AG04449 (cell line): ENCODE results near the gene NHS.

Source experiments
- CTCF ChIA-PET: fragments of 350-600 bp; formaldehyde crosslinking; extraction: SDS; loops from one replicate; lab custom pipeline; 2021; ENCODE audit warnings: antibody characterized with exemption; lab: Yijun Ruan, JAX
- POLR2A ChIA-PET: fragments of 400-600, 350-600 bp; formaldehyde crosslinking; extraction: SDS; loops from one replicate; lab custom pipeline; 2020; ENCODE audit warnings: antibody characterized with exemption, inconsistent platforms; lab: Yijun Ruan, JAX
- DNase-seq: peaks from one replicate; pipeline ENCODE4 v3.0.0-alpha.2; 2010; ENCODE audit warnings: low read depth, low spot score
- H3K4me3 ChIP-seq: 2 replicates; pipeline ENCODE4 v1.5.1; 2011; ENCODE audit warnings: low read depth, mild to moderate bottlenecking, control low read depth, low read length
- TF ChIP-seq, protein P1 (sequence below): IDR thresholded peaks from one replicate; pipeline ENCODE4 v1.5.1; 2011; ENCODE audit warnings: mild to moderate bottlenecking, moderate library complexity, low read length, control low read depth, inconsistent platforms; ENCODE audit not compliant: insufficient read depth; ENCODE audit errors: missing control alignments

Gene NHS

GRCh38 chrX:17368002-17368401 is 7.0 kb upstream of the NHS start:
- POLR2A ChIA-PET = no interaction called here
- H3K4me3 ChIP-seq = no peak overlapping the region
- DNase-seq = no peak
- TF ChIP-seq, protein P1, sequence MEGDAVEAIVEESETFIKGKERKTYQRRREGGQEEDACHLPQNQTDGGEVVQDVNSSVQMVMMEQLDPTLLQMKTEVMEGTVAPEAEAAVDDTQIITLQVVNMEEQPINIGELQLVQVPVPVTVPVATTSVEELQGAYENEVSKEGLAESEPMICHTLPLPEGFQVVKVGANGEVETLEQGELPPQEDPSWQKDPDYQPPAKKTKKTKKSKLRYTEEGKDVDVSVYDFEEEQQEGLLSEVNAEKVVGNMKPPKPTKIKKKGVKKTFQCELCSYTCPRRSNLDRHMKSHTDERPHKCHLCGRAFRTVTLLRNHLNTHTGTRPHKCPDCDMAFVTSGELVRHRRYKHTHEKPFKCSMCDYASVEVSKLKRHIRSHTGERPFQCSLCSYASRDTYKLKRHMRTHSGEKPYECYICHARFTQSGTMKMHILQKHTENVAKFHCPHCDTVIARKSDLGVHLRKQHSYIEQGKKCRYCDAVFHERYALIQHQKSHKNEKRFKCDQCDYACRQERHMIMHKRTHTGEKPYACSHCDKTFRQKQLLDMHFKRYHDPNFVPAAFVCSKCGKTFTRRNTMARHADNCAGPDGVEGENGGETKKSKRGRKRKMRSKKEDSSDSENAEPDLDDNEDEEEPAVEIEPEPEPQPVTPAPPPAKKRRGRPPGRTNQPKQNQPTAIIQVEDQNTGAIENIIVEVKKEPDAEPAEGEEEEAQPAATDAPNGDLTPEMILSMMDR = no peak
- CTCF ChIA-PET = no interaction called here

- H3K4me3 ChIP-seq = no peak overlapping the region
- TF ChIP-seq, protein P1 = no peak
- no peak for DNase-seq
- CTCF ChIA-PET = no interaction called here
- POLR2A ChIA-PET = no interaction called here
Measured at GRCh38 chrX:17369309-17369708, 5.7 kb upstream of the NHS start.

DNA sequence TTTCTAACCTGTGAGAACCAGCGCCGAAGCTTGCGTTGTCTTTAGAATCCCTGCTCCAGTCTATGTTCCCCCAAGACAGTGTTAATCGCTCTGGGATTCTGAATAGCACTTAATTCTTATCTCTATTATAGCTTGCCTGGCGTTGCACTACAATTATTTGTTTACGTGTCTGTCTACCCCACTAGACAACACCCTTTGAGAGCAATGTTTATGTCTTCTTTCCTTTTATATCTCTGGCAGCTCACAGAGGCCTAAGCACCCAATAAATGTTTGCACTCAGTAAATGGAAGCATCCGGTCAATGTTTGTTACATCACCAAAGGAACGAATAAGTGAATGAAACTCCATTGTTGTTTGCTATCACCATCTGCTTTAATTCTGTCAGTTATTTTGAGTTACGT is 4.8 kb upstream of the NHS start:
- H3K4me3 ChIP-seq = no peak overlapping the region
- TF ChIP-seq, protein P1 = no peak
- POLR2A ChIA-PET = no interaction called here
- DNase-seq = no peak
- CTCF ChIA-PET = interaction anchor here (1.0 kb wide), 1 partner anchor 9 kb away, joined by 3 read pairs; no protein-coding TSS in a partner anchor

DNA sequence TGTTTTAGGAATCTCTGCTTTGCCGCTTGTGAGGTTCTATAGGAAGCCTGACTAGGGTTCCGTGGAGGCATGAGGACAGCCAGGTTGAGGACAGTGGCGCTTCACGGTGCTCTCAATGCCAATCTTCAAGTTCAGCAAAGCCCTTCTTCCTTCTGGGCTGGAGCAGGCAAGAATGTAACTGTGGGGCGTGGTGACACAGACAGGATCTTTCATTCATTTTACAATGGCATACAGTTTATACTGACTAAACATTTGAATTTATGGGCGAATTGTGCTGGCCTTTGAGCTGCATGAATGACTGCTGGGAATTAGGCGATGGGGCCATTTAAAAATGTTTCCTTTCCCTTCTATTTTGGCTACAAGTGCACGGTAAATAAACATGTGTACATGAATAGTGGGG is 2.9 kb upstream of the NHS start:
- ChIA-PET CTCF (no interaction called here), POLR2A (no interaction called here)
- H3K4me3 ChIP-seq = no peak overlapping the region
- TF ChIP-seq, protein P1 = no peak
- no peak for DNase-seq

- ChIA-PET CTCF (interaction anchor here (1.0 kb wide), 1 partner anchor 131 kb away, joined by 3 read pairs; no protein-coding TSS in a partner anchor), POLR2A (no interaction called here)
- TF ChIP-seq, protein P1 = no peak
- DNase-seq = no peak
- no peak overlapping the region for H3K4me3 ChIP-seq
Measured at GRCh38 chrX:17373337-17373736, 1.7 kb upstream of the NHS start.

DNA sequence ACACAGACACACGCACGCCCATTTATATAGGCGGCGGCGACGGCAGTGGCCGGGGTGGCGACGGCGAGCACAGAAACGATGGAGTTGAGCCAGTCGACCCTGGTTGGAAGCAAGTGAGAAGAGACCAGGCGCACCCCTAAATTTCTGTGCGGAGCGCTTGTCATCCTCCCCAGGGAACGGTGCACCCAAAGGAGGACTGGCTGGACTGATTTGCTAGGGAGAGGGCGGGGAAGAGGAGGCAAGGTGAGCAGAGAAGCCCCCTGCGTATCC is 302 bp downstream of the NHS start:
- TF ChIP-seq, protein P1 = no peak
- no peak for DNase-seq
- H3K4me3 ChIP-seq = peak overlapping the region; percentile 70
- ChIA-PET POLR2A (no interaction called here), CTCF (interaction anchor here (1.1 kb wide), 2 partner anchors 145 to 207 kb away, joined by 3 read pairs; no protein-coding TSS in a partner anchor)
